Renal cortical epithelial cell (primary cell): ENCODE results near the gene PCDHA1. TPM values are rescaled to one million over a fixed set of nuclear protein-coding genes. Genes with fewer than 3 reads are reported as not detected.

Experiments used
- DNase-seq: peaks from one replicate; pipeline ENCODE4 v3.0.0-alpha.2; 2011; ENCODE audit warnings: low read depth
- total RNA-seq: library from RNA; depleted of rRNA; stranded (reverse); fragments of >200 nt; gene quantifications from 2 replicates; pipeline ENCODE4 v1.2.3, GENCODE V29; 2014

The PCDHA1 gene
- total RNA-seq, 1 donor from 2014 or later: 0.10 TPM

DNA sequence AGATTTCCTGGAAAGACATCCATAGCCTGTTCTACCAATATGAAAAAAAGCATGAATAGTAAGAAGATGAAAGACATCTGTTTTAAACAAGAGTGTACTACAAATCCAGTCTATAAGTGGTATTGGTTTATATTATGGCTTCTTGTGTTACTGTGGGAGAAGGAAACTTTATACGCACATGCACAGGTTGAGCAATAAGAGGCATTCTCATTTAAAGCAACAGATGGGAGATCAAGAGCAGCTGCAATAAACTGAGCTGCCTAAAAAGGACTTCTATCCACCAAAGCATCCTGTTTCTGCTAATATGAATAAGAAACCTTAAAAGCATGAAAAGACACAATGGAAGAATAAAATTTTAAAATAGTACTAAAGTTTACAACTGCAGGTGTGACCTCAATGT is 256.6 kb downstream of the PCDHA1 start:
- DNase-seq: no peak

DNA sequence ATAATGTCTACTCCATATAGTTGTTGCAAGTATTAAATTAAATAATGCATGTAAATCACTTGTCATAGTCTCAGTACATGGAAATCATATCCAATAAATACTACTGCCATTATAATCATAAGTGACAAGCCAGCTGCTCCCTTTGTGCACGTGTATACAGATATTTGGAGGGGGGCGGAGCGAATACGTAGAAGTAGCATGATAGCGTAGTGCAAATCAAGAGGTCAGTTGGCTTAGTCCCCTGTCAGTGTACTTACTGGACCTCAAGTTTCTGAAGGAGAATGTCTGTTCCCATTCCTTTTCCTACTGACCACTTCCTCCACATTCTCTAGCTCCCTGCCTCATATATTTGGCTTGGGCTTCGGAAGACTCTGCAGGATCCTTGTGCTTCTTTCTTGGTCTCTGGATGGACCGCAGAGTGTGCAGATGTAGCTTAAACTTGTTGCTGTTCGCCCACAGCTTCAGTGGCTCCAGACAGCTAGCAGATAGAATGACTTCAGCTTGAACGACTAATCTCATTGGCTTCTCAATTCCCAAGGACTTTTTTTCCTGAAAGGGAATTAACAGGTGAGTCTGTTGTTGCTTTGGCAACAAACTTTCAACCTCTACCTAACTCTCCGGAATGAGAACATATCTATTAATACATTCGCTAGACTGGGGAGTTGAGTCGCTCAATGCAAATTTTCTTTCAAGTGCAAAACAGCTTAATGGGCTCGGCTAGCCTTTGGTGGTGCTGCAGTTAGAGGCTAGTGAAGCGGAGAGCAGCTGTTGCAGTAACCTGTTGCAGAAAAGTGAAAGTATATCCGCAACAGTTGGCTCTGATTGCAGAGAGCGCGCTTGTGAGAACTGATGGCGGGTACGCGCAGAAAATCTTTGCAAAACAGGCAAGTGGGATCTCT is 264.9 kb downstream of the PCDHA1 start, which contains the start of gene PCDHB1:
PCDHB1 (plus strand) TSS at position 753 of the 899 bp plus-strand sequence; CDS start at position 850, 97 bp downstream.
- no peak for DNase-seq

DNA sequence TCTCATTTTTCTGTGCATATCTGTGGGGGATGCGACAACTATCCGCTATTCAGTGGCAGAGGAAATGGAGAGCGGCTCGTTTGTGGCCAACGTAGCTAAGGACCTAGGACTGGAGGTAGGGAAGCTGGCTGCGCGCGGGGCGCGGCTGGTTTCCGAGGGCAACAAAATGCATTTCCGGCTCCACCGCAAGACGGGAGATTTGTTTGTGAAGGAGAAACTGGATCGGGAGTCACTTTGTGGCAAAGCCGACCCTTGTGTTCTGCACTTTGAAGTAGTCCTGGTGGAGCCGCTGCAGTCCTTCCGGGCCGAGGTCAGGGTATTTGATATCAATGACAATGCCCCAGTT is 265.6 kb downstream of the PCDHA1 start:
- no peak for DNase-seq

Other genes starting within 250 kb of the PCDHA1 start
- gene EIF4EBP3, start 238.5 kb upstream of the PCDHA1 start, total RNA-seq: 0.17 and 0.80 TPM in 2 replicates
- 28.2 and 48.1 TPM in 2 replicates for gene SRA1, start 228.7 kb upstream of the PCDHA1 start, total RNA-seq
- gene APBB3, start 221.5 kb upstream of the PCDHA1 start, total RNA-seq: 5.2 and 21.5 TPM in 2 replicates
- 28.7 and 85.2 TPM in 2 replicates for gene SLC35A4, start 221.3 kb upstream of the PCDHA1 start, total RNA-seq
- gene CD14, start 153.0 kb upstream of the PCDHA1 start, total RNA-seq: 5.3 TPM in 1 of 2 replicates, not detected in the other
- 10.9 and 18.9 TPM in 2 replicates for gene TMCO6, start 146.7 kb upstream of the PCDHA1 start, total RNA-seq
- 33.0 and 35.6 TPM in 2 replicates for gene NDUFA2, start 138.5 kb upstream of the PCDHA1 start, total RNA-seq
- 73.3 and 168 TPM in 2 replicates for gene IK, start 138.3 kb upstream of the PCDHA1 start, total RNA-seq
- gene WDR55, start 121.2 kb upstream of the PCDHA1 start, total RNA-seq: 43.3 and 58.7 TPM in 2 replicates
- gene DND1, start 112.6 kb upstream of the PCDHA1 start, total RNA-seq: 0.35 and 0.55 TPM in 2 replicates
- gene HARS1, start 94.8 kb upstream of the PCDHA1 start, total RNA-seq: 72.2 and 80.2 TPM in 2 replicates
- 40.4 and 51.1 TPM in 2 replicates for gene HARS2, start 94.7 kb upstream of the PCDHA1 start, total RNA-seq
- 61.0 and 63.1 TPM in 2 replicates for gene ZMAT2, start 85.7 kb upstream of the PCDHA1 start, total RNA-seq
- 0.35 TPM in 1 of 2 replicates, not detected in the other for gene PCDHA2, start 8.7 kb downstream of the PCDHA1 start, total RNA-seq
- 0.17 and 1.3 TPM in 2 replicates for gene PCDHA3, start 14.9 kb downstream of the PCDHA1 start, total RNA-seq
- 4.2 and 9.6 TPM in 2 replicates for gene PCDHA4, start 20.9 kb downstream of the PCDHA1 start, total RNA-seq
- gene PCDHA5, start 35.5 kb downstream of the PCDHA1 start, total RNA-seq: 0.94 TPM in 1 of 2 replicates, not detected in the other
- 1.0 and 7.2 TPM in 2 replicates for gene PCDHA6, start 41.8 kb downstream of the PCDHA1 start, total RNA-seq
- 0.87 and 1.4 TPM in 2 replicates for gene PCDHA7, start 48.1 kb downstream of the PCDHA1 start, total RNA-seq
- 1.3 TPM in 1 of 2 replicates, not detected in the other for gene PCDHA8, start 55.0 kb downstream of the PCDHA1 start, total RNA-seq
- gene PCDHA9, start 62.2 kb downstream of the PCDHA1 start, total RNA-seq: 0.99 TPM in 1 of 2 replicates, not detected in the other
- gene PCDHA10, start 69.8 kb downstream of the PCDHA1 start, total RNA-seq: 1.6 and 12.3 TPM in 2 replicates
- 1.6 and 5.4 TPM in 2 replicates for gene PCDHA11, start 82.8 kb downstream of the PCDHA1 start, total RNA-seq
- gene PCDHA12, start 89.2 kb downstream of the PCDHA1 start, total RNA-seq: 2.4 and 7.8 TPM in 2 replicates
- 0.69 and 2.2 TPM in 2 replicates for gene PCDHA13, start 96.0 kb downstream of the PCDHA1 start, total RNA-seq
- 0.52 and 2.7 TPM in 2 replicates for gene PCDHAC1, start 140.2 kb downstream of the PCDHA1 start, total RNA-seq
- gene PCDHAC2, start 180.3 kb downstream of the PCDHA1 start, total RNA-seq: 1.0 and 1.1 TPM in 2 replicates